PFSK-1 (cell line): Measurements from ENCODE around the gene LAMA3.

Source experiments
- FOXP2 ChIP-seq: optimal IDR thresholded peaks from 2 replicates; pipeline ENCODE3; 2011; ENCODE audit warnings: borderline replicate concordance, control low read depth, inconsistent platforms; ENCODE audit not compliant: insufficient read depth; ENCODE audit errors: extremely low read length, extremely low read depth
- POLR2AphosphoS5 ChIP-seq: IDR thresholded peaks from 2 replicates; pipeline ENCODE4 v1.6.1; 2012; ENCODE audit warnings: low read depth, mild to moderate bottlenecking, control low read depth, low read length, moderate library complexity
- REST ChIP-seq, 2 experiments: IDR thresholded peaks; 2 replicates each; pipeline versions ENCODE4 v1.6.1 to v1.8.0; 2011 to 2012; ENCODE audit warnings: low read depth in 2 of 2, low read length in 2 of 2, control low read depth in 1 of 2, inconsistent platforms in 1 of 2, mild to moderate bottlenecking in 1 of 2, moderate library complexity in 1 of 2; ENCODE audit not compliant: insufficient read depth in 1 of 2
- SIN3A ChIP-seq: IDR thresholded peaks from 2 replicates; pipeline ENCODE4 v1.6.1; 2012; ENCODE audit warnings: mild to moderate bottlenecking, low read length, moderate library complexity, borderline replicate concordance; ENCODE audit not compliant: insufficient read depth
- TAF1 ChIP-seq: IDR thresholded peaks from 2 replicates; pipeline ENCODE4 v1.6.1; 2012; ENCODE audit warnings: low read length, control low read depth, borderline replicate concordance; ENCODE audit not compliant: insufficient read depth

The LAMA3 gene

GRCh38 chr18:23934863-23935262 lies 245.6 kb downstream of the LAMA3 start:
- no peak for TF ChIP-seq POLR2AphosphoS5
- no peak for TF ChIP-seq TAF1
- TF ChIP-seq FOXP2: no peak
- TF ChIP-seq SIN3A: no peak
- TF ChIP-seq REST (IDR thresholded peaks at IDR 0.05; ENCODE audit: insufficient read depth in 1 of 2, low read depth in 2 of 2, low read length in 2 of 2): no peak

- TF ChIP-seq REST (IDR thresholded peaks at IDR 0.05; ENCODE audit: insufficient read depth in 1 of 2, low read depth in 2 of 2, low read length in 2 of 2) (no peak), POLR2AphosphoS5 (no peak), FOXP2 (no peak), SIN3A (no peak), TAF1 (no peak)
These were observed 246.6 kb downstream of the LAMA3 start for GRCh38 chr18:23935804-23936203.

- TF ChIP-seq REST (IDR thresholded peaks at IDR 0.05; ENCODE audit: insufficient read depth in 1 of 2, low read depth in 2 of 2, low read length in 2 of 2) (no peak), SIN3A (no peak)
These were observed 247.2 kb downstream of the LAMA3 start for GRCh38 chr18:23936381-23936958.

GRCh38 chr18:23938043-23938756 lies 248.9 kb downstream of the LAMA3 start:
- TF ChIP-seq FOXP2: no peak
- no peak for TF ChIP-seq REST (IDR thresholded peaks at IDR 0.05; ENCODE audit: insufficient read depth in 1 of 2, low read depth in 2 of 2, low read length in 2 of 2)
- TF ChIP-seq SIN3A: no peak
- TF ChIP-seq POLR2AphosphoS5: no peak
- no peak for TF ChIP-seq TAF1

GRCh38 chr18:23938901-23939341 lies 249.7 kb downstream of the LAMA3 start:
- no peak for TF ChIP-seq REST (IDR thresholded peaks at IDR 0.05; ENCODE audit: insufficient read depth in 1 of 2, low read depth in 2 of 2, low read length in 2 of 2)
- TF ChIP-seq TAF1: no peak
- no peak for TF ChIP-seq SIN3A
- no peak for TF ChIP-seq FOXP2
- TF ChIP-seq POLR2AphosphoS5: no peak
